Measurements from ENCODE around the gene ENPEP. TPM values are rescaled to one million over a fixed set of nuclear protein-coding genes. Genes with fewer than 3 reads are reported as not detected.
"Not testable (repeated sequence)": the region's sequence is repeated elsewhere in the genome, so short reads cannot be mapped to it uniquely, and the experiment has no call there.

Gene ENPEP, protein sequence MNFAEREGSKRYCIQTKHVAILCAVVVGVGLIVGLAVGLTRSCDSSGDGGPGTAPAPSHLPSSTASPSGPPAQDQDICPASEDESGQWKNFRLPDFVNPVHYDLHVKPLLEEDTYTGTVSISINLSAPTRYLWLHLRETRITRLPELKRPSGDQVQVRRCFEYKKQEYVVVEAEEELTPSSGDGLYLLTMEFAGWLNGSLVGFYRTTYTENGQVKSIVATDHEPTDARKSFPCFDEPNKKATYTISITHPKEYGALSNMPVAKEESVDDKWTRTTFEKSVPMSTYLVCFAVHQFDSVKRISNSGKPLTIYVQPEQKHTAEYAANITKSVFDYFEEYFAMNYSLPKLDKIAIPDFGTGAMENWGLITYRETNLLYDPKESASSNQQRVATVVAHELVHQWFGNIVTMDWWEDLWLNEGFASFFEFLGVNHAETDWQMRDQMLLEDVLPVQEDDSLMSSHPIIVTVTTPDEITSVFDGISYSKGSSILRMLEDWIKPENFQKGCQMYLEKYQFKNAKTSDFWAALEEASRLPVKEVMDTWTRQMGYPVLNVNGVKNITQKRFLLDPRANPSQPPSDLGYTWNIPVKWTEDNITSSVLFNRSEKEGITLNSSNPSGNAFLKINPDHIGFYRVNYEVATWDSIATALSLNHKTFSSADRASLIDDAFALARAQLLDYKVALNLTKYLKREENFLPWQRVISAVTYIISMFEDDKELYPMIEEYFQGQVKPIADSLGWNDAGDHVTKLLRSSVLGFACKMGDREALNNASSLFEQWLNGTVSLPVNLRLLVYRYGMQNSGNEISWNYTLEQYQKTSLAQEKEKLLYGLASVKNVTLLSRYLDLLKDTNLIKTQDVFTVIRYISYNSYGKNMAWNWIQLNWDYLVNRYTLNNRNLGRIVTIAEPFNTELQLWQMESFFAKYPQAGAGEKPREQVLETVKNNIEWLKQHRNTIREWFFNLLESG
- total RNA-seq (2014; rRNA removed; shearing (Covaris generic)): 0.03 TPM in 1 of 2 replicates, not detected in the other
- 0.01 and 0.06 TPM in 2 replicates for polyA plus RNA-seq (2015; cell fraction: cytosol; rRNA removed)
- polyA plus RNA-seq (2015; cell fraction: nucleus; rRNA removed): 0.05 and 0.44 TPM in 2 replicates

DNA sequence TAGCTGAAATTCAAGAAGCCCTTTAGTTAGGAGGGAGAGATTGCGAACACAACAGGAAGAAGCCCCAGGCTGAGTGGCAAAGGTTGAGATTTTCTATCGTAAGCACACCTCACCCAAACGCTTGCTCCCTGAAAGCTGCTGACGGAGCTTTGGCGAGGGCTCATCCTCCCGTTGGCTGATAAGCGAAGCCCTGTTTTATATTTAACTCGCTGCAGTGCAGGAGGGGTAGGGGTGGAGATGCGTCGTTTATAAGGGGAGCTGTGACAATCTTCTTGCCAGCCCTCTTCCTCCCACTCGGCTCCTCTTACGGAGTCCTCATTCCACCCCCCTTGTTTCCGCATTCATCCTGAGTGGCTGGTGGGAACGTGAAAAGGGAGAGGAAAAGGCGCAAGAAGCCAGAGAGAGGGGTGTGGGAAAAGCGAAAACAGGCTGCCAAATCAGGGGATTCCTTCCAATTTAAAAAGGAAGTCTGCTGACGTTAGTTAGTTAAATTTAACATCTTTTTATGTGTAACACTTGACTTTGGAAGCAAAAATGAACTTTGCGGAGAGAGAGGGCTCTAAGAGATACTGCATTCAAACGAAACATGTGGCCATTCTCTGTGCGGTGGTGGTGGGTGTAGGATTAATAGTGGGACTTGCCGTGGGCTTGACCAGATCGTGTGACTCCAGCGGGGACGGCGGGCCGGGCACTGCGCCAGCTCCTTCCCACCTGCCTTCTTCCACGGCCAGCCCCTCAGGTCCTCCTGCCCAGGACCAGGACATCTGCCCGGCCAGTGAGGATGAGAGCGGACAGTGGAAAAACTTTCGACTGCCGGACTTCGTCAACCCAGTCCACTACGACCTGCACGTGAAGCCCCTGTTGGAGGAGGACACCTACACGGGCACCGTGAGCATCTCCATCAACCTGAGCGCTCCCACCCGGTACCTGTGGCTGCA, at the start of gene ENPEP:
ENPEP (plus strand) TSS at position 275 of the 938 bp plus-strand sequence; CDS start at position 535, 260 bp downstream.
- no peak for DNase-seq (ENCODE audit: low read depth)

DNA sequence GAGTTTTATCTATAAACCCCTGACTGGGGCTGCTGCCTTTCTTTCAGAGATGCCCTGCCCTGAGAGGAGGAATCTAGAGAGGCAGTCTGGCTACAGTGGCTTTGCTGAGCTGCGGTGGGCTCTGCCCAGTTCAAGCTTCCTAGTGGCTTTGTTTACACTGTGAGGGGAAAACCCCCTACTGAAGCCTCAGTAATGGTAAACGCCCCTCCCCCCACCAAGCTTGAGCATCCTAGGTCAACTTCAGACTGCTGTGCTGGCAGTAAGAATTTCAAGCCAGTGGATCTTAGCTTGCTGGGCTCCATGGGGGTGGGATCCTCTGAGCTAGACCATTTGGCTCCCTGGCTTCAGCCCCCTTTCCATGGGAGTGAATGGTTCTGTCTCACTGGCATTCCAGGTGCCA, 44.1 kb upstream of the ENPEP start:
- DNase-seq (ENCODE audit: low read depth): not testable (repeated sequence)

DNA sequence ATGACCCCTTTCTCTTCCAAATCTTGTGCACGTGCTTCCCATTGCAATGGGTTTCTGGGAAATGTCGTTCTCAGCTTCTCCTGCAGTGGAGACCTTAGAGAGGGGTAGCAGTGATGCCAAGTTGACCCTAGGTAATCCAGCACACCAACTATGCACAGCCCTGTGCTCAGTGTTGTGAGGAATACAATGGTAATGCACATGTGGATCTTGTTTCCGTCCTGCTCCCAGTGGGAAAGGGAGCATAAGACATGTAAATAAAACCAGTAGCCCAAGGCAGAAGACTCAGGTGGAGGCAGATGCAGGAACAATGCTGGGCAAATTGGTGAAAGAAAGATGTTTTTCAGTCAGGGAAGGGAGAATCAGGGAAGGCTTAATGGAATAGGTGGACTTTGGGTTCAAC, 38.7 kb upstream of the ENPEP start:
- DNase-seq (ENCODE audit: low read depth): not testable (repeated sequence)

DNA sequence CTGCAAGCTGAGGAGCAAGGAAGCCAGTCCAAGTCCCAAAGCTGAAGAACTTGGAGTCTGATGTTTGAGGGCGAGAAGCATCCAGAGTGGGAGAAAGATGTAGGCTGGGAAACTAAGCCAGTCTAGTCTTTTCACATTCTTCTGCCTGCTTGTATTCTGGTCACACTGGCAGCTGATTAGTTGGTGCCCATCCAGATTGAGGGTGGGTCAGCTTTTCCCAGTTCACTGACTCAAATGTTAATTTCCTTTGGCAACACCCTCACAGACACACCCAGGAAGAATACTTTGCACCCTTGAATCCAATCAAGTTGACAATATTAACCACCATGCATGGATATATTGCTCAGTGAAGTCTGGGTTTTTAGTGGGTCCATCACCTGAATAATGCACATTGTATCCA, 36.7 kb upstream of the ENPEP start:
- not testable (repeated sequence) for DNase-seq (ENCODE audit: low read depth)

DNA sequence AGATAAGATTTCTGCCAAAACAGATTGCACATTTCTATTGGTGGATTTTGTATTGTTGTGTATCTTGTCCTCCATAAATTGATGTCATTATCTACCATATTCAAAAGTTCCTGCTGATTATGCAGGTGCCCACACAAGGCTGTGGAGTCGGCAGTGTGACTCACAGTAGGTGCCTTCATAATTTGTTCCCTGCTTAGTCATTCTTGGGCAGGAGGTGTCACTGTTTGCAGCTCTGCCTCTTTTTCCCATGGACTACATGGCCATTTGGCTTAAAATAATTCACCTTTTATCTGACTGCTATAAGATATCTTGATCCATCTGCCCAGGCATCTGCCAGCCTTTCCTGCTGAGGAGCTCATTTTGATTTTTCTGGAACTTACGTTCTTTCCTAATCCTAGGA, 33.6 kb upstream of the ENPEP start:
- DNase-seq (ENCODE audit: low read depth): peak; percentile 25

DNA sequence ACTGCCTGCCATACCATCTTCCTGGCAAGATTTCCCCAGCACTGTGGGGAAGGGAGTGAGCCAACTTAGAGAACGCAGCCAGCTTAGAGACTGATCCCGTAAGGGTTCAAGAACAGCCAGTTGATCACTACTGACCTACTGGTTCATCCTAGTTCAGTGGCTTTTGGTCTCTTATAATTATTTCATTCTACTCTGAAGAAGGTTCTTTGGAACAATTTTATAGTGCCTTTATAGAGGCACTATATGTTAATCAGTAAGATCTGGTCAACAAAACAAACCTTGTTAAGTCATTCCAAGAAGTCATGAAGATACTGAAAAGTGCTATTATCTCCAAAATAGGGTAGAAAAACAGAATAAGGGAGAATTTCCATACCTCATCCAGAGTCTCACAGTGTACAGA, 33.2 kb upstream of the ENPEP start:
- no peak for DNase-seq (ENCODE audit: low read depth)

DNA sequence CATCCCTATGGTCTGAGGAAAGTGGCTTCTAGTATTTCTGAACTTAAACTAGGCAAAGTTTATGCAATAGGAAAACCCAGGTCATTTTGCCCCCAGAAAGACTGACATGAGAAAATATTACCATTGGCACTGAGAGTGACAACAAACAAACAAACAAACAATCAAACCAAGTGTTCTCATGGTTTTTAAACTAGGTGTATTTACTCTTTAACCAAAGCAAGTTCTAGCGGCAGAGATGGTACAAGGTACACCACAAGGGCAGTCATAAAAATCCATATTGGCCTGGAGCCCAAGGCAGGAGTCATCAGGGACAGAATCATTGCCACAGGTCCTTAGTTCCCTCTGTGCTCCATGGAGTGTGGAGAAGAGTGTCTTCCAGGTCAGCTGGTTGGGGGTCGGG, 26.0 kb upstream of the ENPEP start:
- no peak for DNase-seq (ENCODE audit: low read depth)

DNA sequence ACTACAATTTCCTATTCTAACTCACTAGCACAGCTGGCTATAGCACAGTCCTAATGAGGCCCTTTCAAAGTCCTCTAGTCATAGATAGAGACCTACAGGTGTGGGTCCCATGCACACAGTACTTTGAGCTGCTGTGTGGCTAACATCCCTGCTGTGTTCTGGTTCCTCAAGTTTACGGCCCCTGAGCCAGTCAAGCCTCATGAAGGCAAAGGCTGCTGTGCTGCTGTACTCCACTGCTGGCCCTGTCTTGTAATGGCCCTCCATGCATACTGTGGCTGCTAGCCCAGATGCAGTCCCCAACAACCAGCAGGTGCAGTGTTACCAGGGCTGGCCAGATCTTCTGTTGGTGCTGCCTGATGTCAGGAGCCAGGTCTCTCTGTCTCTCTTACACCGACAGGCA, 23.4 kb upstream of the ENPEP start:
- no peak for DNase-seq (ENCODE audit: low read depth)

DNA sequence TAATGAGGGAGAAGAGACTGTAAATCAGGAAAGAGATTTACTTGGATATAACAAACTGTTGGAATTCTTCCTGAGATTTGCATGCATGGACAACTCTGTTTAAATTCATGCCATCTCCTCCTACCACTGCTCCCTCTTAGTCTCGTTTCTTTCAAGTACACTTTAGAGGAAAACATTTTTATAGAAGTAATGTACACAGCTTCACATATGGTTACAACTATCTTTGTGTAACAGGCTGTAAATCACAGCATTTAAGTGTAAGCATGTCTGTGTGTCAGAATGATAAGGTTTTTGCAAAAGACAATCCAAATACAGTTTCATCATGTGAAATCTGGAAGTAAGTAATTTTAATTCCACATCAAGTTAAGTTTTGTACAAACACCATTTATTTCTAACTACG, 21.5 kb upstream of the ENPEP start:
- no peak for DNase-seq (ENCODE audit: low read depth)

DNA sequence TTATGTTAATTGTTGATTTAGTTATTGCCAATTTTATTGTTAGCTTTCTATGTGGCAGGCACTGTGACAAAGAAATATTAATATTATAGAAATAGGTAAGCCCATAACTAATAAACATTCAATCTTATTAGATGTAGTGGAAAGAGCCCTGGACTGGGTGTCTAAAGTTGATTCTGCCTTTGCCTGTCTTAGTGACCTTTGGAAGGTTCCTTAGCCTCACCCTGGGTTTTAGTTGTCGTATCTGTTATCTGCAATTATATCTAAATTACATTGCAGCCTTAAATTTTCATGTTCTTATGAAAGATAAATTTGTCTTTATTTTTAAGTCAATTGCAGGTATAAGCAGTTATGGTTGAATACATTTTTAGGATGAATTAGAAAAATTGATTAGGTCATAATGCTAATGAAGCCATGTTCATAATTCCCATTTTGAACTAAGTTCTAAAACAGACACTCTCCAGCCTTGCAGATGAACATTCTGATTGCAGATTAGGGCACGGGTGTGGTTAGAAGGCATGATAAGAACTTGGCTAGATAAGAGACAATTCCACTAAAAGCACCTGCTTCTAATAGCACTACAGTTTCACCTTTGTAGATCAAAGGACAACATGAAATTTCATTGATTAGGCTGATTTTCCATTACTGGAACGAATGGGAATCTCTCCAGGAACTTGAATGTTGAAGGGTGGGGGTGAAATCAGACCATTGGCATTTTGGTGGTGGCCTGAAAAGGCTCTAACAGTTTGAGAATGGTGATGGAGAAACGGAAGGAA, 17.3 kb upstream of the ENPEP start:
- no peak for DNase-seq (ENCODE audit: low read depth)

DNA sequence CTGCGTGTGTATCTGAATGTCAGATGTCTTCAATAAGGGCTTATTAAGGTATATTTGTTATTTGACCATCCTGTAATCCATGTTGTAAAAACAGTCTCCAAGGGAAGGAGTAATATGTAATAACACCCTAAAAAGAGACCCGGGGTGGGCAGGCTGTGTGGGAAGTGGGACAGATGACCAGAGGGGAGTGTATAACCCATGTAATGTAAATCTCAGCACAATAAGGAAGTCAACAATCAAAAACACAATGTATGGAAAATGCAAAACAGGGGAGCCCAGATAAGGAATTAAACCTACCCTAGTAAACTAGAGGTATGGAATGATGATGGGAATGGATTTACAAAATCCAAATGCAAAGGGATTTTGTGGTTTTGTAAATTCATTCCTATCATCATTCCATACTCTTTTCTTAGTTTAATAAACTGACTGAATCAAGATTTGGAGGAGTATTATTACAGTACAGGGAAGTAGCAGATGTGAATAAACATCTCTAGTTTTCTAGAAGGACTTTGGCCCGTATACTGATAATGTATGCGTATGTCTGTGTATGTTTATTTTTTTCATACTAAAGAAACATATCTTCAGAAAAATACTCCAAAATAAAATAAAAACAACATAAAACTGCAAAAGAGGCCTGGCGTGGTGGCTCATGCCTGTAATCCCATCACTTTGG, 15.7 kb upstream of the ENPEP start:
- DNase-seq (ENCODE audit: low read depth): no peak

DNA sequence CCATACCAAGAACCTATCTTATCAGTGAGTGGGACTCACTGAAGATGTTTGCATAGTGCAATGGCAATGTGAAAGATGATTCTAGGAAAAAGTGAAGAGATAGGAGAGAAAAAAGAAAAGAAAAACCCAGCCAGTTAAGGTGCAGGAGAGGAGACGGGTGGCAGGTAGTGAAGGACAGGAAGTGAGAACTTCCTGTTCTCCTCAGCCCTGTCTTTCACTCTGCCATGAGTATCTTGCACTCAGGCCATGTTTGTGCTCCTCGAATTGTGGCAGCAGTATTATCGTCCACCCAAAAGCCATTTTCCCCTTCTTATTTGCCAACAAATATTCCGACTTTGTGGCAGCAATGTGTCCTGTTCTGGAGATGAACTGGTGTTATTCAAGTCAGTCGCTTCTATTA, 8.6 kb upstream of the ENPEP start:
- DNase-seq (ENCODE audit: low read depth): no peak

DNA sequence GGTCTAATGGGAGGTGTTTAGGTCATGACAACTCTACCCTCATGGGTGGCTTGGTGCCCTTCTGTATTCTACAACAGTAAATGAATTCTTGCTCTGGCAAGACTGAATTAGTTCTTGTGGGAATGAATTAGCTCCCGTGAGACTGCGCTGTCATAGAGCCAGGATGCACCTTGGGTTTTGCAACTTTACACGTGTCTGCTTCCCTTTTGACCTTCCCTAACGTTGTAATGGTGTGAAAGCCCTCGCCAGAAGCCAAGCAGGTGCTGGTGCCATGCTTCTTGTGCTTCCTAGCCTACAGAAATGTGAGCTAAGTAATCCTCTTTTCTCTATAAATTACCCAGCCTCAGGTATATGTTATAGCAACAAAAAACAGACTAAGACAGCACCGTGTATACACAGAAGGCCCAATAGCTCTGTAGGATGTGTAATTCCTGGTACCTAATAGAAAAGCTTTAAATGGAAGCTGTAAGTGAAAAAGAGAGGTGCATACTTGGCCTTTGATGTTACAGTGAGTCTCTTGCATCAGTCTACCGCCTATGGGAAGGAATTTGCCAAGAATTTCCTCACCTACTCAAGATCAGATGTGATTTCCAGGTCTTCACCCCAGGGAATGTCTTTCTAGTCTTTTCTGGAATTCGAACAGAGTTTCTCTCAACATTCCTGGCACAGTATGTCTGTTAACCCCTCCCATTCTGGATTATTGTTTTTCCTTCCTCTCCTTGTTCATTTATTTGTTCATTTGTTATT, 3.2 kb upstream of the ENPEP start:
- DNase-seq (ENCODE audit: low read depth): no peak

DNA sequence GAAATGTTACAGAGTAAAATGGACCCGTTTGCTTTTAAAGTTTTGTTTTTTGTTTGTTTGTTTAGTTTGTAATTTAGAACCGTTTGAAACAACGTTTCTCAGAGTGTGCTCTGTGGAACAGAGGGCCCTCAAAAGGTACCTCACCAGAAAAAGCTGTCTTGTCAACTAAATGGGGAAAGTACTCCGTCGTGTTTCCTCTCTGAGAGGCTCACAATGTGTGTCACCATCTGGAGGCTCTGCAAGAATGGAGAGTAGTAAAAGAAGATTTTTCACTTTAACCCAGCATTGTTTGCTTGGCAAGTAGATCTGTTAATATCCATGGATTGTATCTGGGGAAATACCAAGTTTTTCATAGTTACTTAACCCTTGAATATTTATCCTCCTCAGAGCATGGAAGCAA, 1.5 kb upstream of the ENPEP start:
- DNase-seq (ENCODE audit: low read depth): no peak

DNA sequence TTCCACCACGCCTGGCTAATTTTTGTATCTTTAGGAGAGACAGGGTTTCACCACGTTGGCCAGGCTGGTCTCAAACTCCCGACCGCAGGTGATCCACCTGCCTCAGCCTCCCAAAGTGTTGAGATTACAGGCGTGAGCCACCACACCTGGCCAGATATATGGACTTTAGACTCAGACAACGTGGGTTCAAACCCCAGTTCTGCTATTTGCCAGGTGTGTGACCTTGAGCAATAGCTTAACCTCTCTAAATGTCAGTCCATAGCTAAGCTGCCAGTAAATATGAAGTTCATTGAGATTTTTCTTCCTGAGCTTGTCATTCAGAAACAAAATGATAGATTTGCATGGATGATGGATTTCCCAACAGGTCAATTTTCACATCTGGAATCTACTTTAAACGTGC, 875 bp upstream of the ENPEP start:
- not testable (repeated sequence) for DNase-seq (ENCODE audit: low read depth)

DNA sequence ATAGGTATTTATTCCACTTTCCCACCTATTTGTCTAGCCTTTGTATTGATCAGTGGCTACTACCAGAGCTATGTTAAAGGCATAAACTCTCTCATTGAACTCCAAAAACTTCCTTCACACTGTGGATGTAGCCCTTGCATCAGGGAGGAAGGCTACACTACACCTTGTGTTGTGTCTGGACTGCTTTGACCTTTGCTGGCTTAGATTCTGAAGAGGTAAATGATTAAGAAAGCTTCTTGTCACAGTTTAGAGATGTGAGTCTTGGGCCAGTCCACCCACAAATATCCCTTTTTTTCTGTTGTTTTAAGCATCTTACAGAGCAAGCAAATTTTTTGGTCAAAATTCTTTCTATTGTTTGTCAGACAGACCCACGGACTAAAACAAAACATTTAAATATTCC, 1.9 kb downstream of the ENPEP start:
- DNase-seq (ENCODE audit: low read depth): no peak

DNA sequence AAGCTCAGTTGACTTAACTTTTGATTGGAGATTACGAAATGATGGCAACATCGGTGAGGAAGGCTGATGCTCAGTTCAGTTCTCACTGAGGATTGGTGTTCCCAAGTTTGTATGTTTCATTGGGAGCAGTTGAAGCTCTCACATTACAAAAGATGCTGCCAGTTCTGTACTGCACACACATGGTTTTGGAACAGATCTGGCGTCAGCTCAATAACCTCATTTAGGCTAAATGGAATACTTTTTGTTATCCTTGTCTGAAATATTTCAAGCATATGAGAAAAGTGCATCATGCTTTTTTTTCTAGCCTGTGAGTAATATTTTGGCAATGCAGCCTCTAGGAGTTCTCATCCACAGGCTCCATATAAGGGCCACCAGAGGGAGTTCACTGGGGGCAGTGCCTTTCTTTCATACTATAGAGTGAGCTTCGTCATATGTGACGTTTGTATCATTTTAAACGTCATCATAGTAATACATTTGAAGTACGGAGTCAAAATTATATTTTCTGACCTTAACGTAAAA, 4.1 kb downstream of the ENPEP start:
- DNase-seq (ENCODE audit: low read depth): peak; percentile 70

DNA sequence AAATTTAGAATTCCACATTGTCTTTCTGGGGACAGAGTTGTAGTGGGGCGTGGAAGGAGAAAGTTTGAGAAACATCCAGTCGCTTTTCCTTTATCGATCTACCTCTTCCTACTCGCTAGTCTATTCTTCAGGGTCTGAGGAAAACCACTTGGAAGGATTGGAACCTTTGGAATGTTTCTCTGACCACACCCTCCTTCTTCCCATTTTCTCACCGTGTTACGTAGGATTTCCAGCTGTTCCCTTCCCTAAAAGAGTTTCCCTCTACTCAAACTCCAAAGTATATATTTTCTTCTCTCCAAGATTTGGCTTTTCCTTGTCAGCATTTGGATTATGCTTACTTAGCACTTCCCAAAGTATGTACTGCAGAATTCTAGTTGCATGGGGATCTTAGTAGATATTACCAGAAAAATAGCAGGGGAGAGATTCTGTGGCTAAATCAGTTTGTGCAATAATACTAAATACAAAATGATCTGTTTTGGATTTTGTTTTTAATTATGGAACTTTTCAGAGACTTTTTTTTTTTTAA, 4.9 kb downstream of the ENPEP start:
- no peak for DNase-seq (ENCODE audit: low read depth)

Measured in HT1080 (cell line).